Neural crest cell (in vitro differentiated cells): ENCODE data around the gene EFL1. TPM values are rescaled to one million over a fixed set of nuclear protein-coding genes. Genes with fewer than 3 reads are reported as not detected.
A peak's percentile ranks its signal among the peaks of the same experiment; 100 is the strongest.

Source experiments
- DNase-seq: peaks from one replicate; pipeline ENCODE4 v3.0.0; 2021; ENCODE audit warnings: low read depth, mixed read lengths, low spot score
- H3K27ac Mint-ChIP-seq: one replicate; pipeline ENCODE4 v1.8.0; 2021; ENCODE audit warnings: mild to moderate bottlenecking, mixed read lengths; ENCODE audit not compliant: unreplicated experiment
- H3K27me3 Mint-ChIP-seq: 2 replicates; pipeline ENCODE4 v1.8.0; 2021; ENCODE audit warnings: low read depth, mild to moderate bottlenecking, mixed read lengths
- H3K36me3 Mint-ChIP-seq: 2 replicates; pipeline ENCODE4 v1.8.0; 2021; ENCODE audit warnings: low read depth, mild to moderate bottlenecking, mixed read lengths
- H3K4me1 Mint-ChIP-seq: 2 replicates; pipeline ENCODE4 v1.8.0; 2021; ENCODE audit warnings: mixed read lengths
- H3K4me3 Mint-ChIP-seq: one replicate; pipeline ENCODE4 v1.8.0; 2021; ENCODE audit warnings: mild to moderate bottlenecking, mixed read lengths
- H3K9me3 Mint-ChIP-seq: 2 replicates; pipeline ENCODE4 v1.8.0; 2021; ENCODE audit warnings: mixed read lengths
- CTCF ChIP-seq: fragments of 200-600 bp; sonication (generic); conservative IDR thresholded peaks from 2 replicates; pipeline ENCODE4 v1.5.0; 2021; ENCODE audit warnings: antibody characterized with exemption, mild to moderate bottlenecking
- total RNA-seq: library from RNA; stranded (reverse); gene quantifications from 2 replicates; pipeline ENCODE4 v1.2.1, GENCODE V29; 2021

The EFL1 gene
- total RNA-seq, 1 donor from 2014 or later, result 28.5 TPM

- DNase-seq, result no peak
- H3K4me1 Mint-ChIP-seq, result no peaks in the 10 kb centered on the region
- TF ChIP-seq CTCF, result no peak
- no peaks in the 10 kb centered on the region for H3K27me3 Mint-ChIP-seq
- no peak overlapping the region for H3K27ac Mint-ChIP-seq
- peaks cover 7% of the 10 kb centered on the region for H3K9me3 Mint-ChIP-seq
- no peaks in the 10 kb centered on the region for H3K36me3 Mint-ChIP-seq
- no peak overlapping the region for H3K4me3 Mint-ChIP-seq
Observed at GRCh38 chr15:82093325-82093724, 169.2 kb downstream of the EFL1 start.

- DNase-seq, result no peak
- H3K9me3 Mint-ChIP-seq, result peaks cover 7% of the 10 kb centered on the region
- TF ChIP-seq CTCF, result no peak
- H3K27me3 Mint-ChIP-seq, result no peaks in the 10 kb centered on the region
- no peaks in the 10 kb centered on the region for H3K36me3 Mint-ChIP-seq
- no peak overlapping the region for H3K27ac Mint-ChIP-seq
- no peak overlapping the region for H3K4me3 Mint-ChIP-seq
- no peaks in the 10 kb centered on the region for H3K4me1 Mint-ChIP-seq
Observed at GRCh38 chr15:82091636-82092140, 170.8 kb downstream of the EFL1 start.

GRCh38 chr15:82086243-82086995 is 176.1 kb downstream of the EFL1 start:
- Mint-ChIP-seq H3K4me3 (no peak overlapping the region), H3K9me3 (no peaks in the 10 kb centered on the region), H3K36me3 (no peaks in the 10 kb centered on the region), H3K27me3 (no peaks in the 10 kb centered on the region), H3K27ac (peak overlapping the region; percentile 48), H3K4me1 (no peaks in the 10 kb centered on the region)
- no peak for DNase-seq
- no peak for TF ChIP-seq CTCF

GRCh38 chr15:82081914-82082762 is 180.4 kb downstream of the EFL1 start:
- H3K9me3 Mint-ChIP-seq, result no peaks in the 10 kb centered on the region
- H3K27ac Mint-ChIP-seq, result no peak overlapping the region
- H3K27me3 Mint-ChIP-seq, result peaks cover 3% of the 10 kb centered on the region
- no peak for DNase-seq
- TF ChIP-seq CTCF, result peak; percentile 24
- H3K4me1 Mint-ChIP-seq, result no peaks in the 10 kb centered on the region
- H3K36me3 Mint-ChIP-seq, result no peaks in the 10 kb centered on the region
- H3K4me3 Mint-ChIP-seq, result no peak overlapping the region

- DNase-seq, result no peak
- no peak for TF ChIP-seq CTCF
- peaks cover 7% of the 10 kb centered on the region for H3K27me3 Mint-ChIP-seq
- no peaks in the 10 kb centered on the region for H3K9me3 Mint-ChIP-seq
- no peaks in the 10 kb centered on the region for H3K36me3 Mint-ChIP-seq
- H3K27ac Mint-ChIP-seq, result no peak overlapping the region
- no peaks in the 10 kb centered on the region for H3K4me1 Mint-ChIP-seq
- H3K4me3 Mint-ChIP-seq, result no peak overlapping the region
Observed at GRCh38 chr15:82080774-82081173, 181.8 kb downstream of the EFL1 start.

Other genes with a start within 250 kb of the EFL1 start
- gene MEX3B, start 216.7 kb downstream of the EFL1 start, total RNA-seq, result 49.5 and 51.7 TPM in 2 replicates
- gene SAXO2, start 84 bp upstream of the EFL1 start, total RNA-seq, result 3.9 TPM in 2 replicates
- gene GOLGA6L10, start 86.7 kb upstream of the EFL1 start, total RNA-seq, result 3.6 and 3.7 TPM in 2 replicates
- 6.4 and 6.6 TPM in 2 replicates for gene GOLGA6L9, start 167.1 kb upstream of the EFL1 start, total RNA-seq